ENCODE measurements around the gene UBE3C. TPM values are rescaled to one million over a fixed set of nuclear protein-coding genes. Genes with fewer than 3 reads are reported as not detected.

Gene UBE3C
- polyA plus RNA-seq, 1 donor (not counting 4 experiments of a cell fraction or from before 2014, with no cell fraction given) = 89.3 TPM

GRCh38 chr7:157192861-157193260, 54.1 kb downstream of the UBE3C start:
- Histone ChIP-seq H3K9me3 (ENCODE audit: control insufficient read depth, low read depth, low read length) (no peaks in the 10 kb centered on the region), H3K9me1 (ENCODE audit: control insufficient read depth, extremely low read depth, insufficient read depth, low read length) (peaks cover 2% of the 10 kb centered on the region), H3K79me2 (ENCODE audit: control insufficient read depth, insufficient read depth, low read length) (peaks cover 26% of the 10 kb centered on the region), H3K9ac (ENCODE audit: control insufficient read depth, extremely low read depth, insufficient read depth, low read length) (no peak overlapping the region), H2AFZ (ENCODE audit: control insufficient read depth, low read length) (no peak overlapping the region), H3K4me3 (ENCODE audit: control insufficient read depth in 2 of 3, extremely low read depth in 1 of 3, insufficient read depth in 2 of 3, low read depth in 1 of 3, low read length in 3 of 3) (no peak overlapping the region), H3K4me2 (ENCODE audit: control insufficient read depth, extremely low read depth, insufficient read depth, low read depth, low read length) (no peak overlapping the region), H3K27ac (ENCODE audit: control insufficient read depth, insufficient read depth, low read length) (no peak overlapping the region), H3K27me3 (ENCODE audit: control insufficient read depth, extremely low read depth, insufficient read depth, low read length) (no peaks in the 10 kb centered on the region), H4K20me1 (ENCODE audit: control insufficient read depth, extremely low read depth, insufficient read depth, low read length) (no peaks in the 10 kb centered on the region), H3K4me1 (ENCODE audit: control insufficient read depth, extremely low read depth, insufficient read depth, low read length) (no peaks in the 10 kb centered on the region), H3K36me3 (ENCODE audit: control insufficient read depth in 2 of 2, extremely low read depth in 1 of 2, insufficient read depth in 2 of 2, low read length in 2 of 2) (peaks cover 20 to 30% of the 10 kb centered on the region in 2 experiments)
- FAIRE-seq (no peak), DNase-seq (ENCODE audit: low read depth, low spot score) (no peak)
- dilution Hi-C loops (cut with MboI; ENCODE audit: extremely low pct_ligation_motif_present, low sequenced_read_pairs) = no loop called here
- TF ChIP-seq CTCF (optimal IDR thresholded peaks at IDR 0.05 in 1 of 3, IDR thresholded peaks at IDR 0.05 in 1 of 3, conservative IDR thresholded peaks at IDR 0.05 in 1 of 3; ENCODE audit: extremely low read depth in 1 of 3, insufficient read depth in 2 of 3, low read length in 3 of 3) (no peak), EZH2 (IDR thresholded peaks at IDR 0.05; ENCODE audit: low read length) (no peak)

GRCh38 chr7:157193274-157193673, 54.5 kb downstream of the UBE3C start:
- Histone ChIP-seq H3K27ac (ENCODE audit: control insufficient read depth, insufficient read depth, low read length) (no peak overlapping the region), H3K9me1 (ENCODE audit: control insufficient read depth, extremely low read depth, insufficient read depth, low read length) (peaks cover 2% of the 10 kb centered on the region), H3K27me3 (ENCODE audit: control insufficient read depth, extremely low read depth, insufficient read depth, low read length) (no peaks in the 10 kb centered on the region), H3K9me3 (ENCODE audit: control insufficient read depth, low read depth, low read length) (no peaks in the 10 kb centered on the region), H3K9ac (ENCODE audit: control insufficient read depth, extremely low read depth, insufficient read depth, low read length) (no peak overlapping the region), H2AFZ (ENCODE audit: control insufficient read depth, low read length) (no peak overlapping the region), H3K4me1 (ENCODE audit: control insufficient read depth, extremely low read depth, insufficient read depth, low read length) (no peaks in the 10 kb centered on the region), H3K4me3 (ENCODE audit: control insufficient read depth in 2 of 3, extremely low read depth in 1 of 3, insufficient read depth in 2 of 3, low read depth in 1 of 3, low read length in 3 of 3) (no peak overlapping the region), H3K79me2 (ENCODE audit: control insufficient read depth, insufficient read depth, low read length) (peaks cover 24% of the 10 kb centered on the region), H3K36me3 (ENCODE audit: control insufficient read depth in 2 of 2, extremely low read depth in 1 of 2, insufficient read depth in 2 of 2, low read length in 2 of 2) (peaks cover 20 to 27% of the 10 kb centered on the region in 2 experiments), H3K4me2 (ENCODE audit: control insufficient read depth, extremely low read depth, insufficient read depth, low read depth, low read length) (no peak overlapping the region), H4K20me1 (ENCODE audit: control insufficient read depth, extremely low read depth, insufficient read depth, low read length) (no peaks in the 10 kb centered on the region)
- FAIRE-seq (no peak), DNase-seq (ENCODE audit: low read depth, low spot score) (no peak)
- dilution Hi-C loops (cut with MboI; ENCODE audit: extremely low pct_ligation_motif_present, low sequenced_read_pairs) = no loop called here
- TF ChIP-seq CTCF (optimal IDR thresholded peaks at IDR 0.05 in 1 of 3, IDR thresholded peaks at IDR 0.05 in 1 of 3, conservative IDR thresholded peaks at IDR 0.05 in 1 of 3; ENCODE audit: extremely low read depth in 1 of 3, insufficient read depth in 2 of 3, low read length in 3 of 3) = no peak
- TF ChIP-seq EZH2 (IDR thresholded peaks at IDR 0.05; ENCODE audit: low read length) = no peak
